HepG2 (cell line): Measurements from ENCODE around the gene DCAF6. TPM values are rescaled to one million over a fixed set of nuclear protein-coding genes. Genes with fewer than 3 reads are reported as not detected.
A peak's percentile ranks its signal among the peaks of the same experiment; 100 is the strongest.

Experiments
- ATF1 ChIP-seq: IDR thresholded peaks from 2 replicates; pipeline ENCODE4 v1.6.1; 2016; ENCODE audit warnings: mild to moderate bottlenecking, control low read depth
- DZIP1 ChIP-seq: sonication (generic); formaldehyde crosslinking; IDR thresholded peaks from 2 replicates; pipeline ENCODE4 v1.5.0; 2020; ENCODE audit warnings: mild to moderate bottlenecking, missing genetic modification reagents
- EZH2 ChIP-seq: conservative IDR thresholded peaks from 2 replicates; pipeline ENCODE4 v1.6.1; 2012; ENCODE audit warnings: mild to moderate bottlenecking, low read depth, low read length, moderate library complexity
- HNRNPH1 ChIP-seq: fragments of 200-400 bp; formaldehyde crosslinking; optimal IDR thresholded peaks from 2 replicates; pipeline ENCODE3; 2017; ENCODE audit warnings: mild to moderate bottlenecking, low read depth, low read length
- IKZF5 ChIP-seq: IDR thresholded peaks from 2 replicates; pipeline ENCODE4 v1.6.1; 2018; ENCODE audit warnings: missing genetic modification reagents, mild to moderate bottlenecking, missing compliant biosample characterization
- IRF1 ChIP-seq: sonication (generic); formaldehyde crosslinking; IDR thresholded peaks from 2 replicates; pipeline ENCODE4 v1.4.0; 2020; ENCODE audit warnings: low read depth, mild to moderate bottlenecking, missing genetic modification reagents
- IRF2 ChIP-seq: IDR thresholded peaks from 2 replicates; pipeline ENCODE4 v1.6.1; 2018; ENCODE audit warnings: missing genetic modification reagents, missing compliant biosample characterization
- KAT7 ChIP-seq: IDR thresholded peaks from 2 replicates; pipeline ENCODE4 v1.6.1; 2018; ENCODE audit warnings: borderline replicate concordance, missing compliant biosample characterization
- KDM1A ChIP-seq: IDR thresholded peaks from 2 replicates; pipeline ENCODE4 v1.6.1; 2016; ENCODE audit warnings: missing compliant biosample characterization
- KLF6 ChIP-seq: IDR thresholded peaks from 2 replicates; pipeline ENCODE4 v1.8.0; 2016; ENCODE audit warnings: missing biosample characterization, missing genetic modification reagents
- MZF1 ChIP-seq: sonication (generic); formaldehyde crosslinking; IDR thresholded peaks from 2 replicates; pipeline ENCODE4 v1.8.1; 2023; ENCODE audit warnings: mild to moderate bottlenecking, missing genetic modification reagents, borderline replicate concordance
- ZBTB49 ChIP-seq: sonication (generic); formaldehyde crosslinking; IDR thresholded peaks from 2 replicates; pipeline ENCODE4 v1.4.0; 2020; ENCODE audit warnings: missing genetic modification reagents, borderline replicate concordance
- ZFP82 ChIP-seq: sonication (generic); formaldehyde crosslinking; IDR thresholded peaks from 2 replicates; pipeline ENCODE4 v1.5.1; 2020; ENCODE audit warnings: mild to moderate bottlenecking, missing genetic modification reagents, borderline replicate concordance
- ZHX1 ChIP-seq: sonication (generic); formaldehyde crosslinking; IDR thresholded peaks from 2 replicates; pipeline ENCODE4 v1.8.1; 2022; ENCODE audit warnings: low read depth, mild to moderate bottlenecking, missing genetic modification reagents
- ZNF441 ChIP-seq: sonication (generic); formaldehyde crosslinking; IDR thresholded peaks from 2 replicates; pipeline ENCODE4 v1.7.0; 2021; ENCODE audit warnings: missing genetic modification reagents, borderline replicate concordance
- ZNF496 ChIP-seq: sonication (generic); formaldehyde crosslinking; IDR thresholded peaks from 2 replicates; pipeline ENCODE4 v1.8.1; 2023; ENCODE audit warnings: mild to moderate bottlenecking, moderate library complexity, missing genetic modification reagents; ENCODE audit not compliant: insufficient replicate concordance
- ZNF562 ChIP-seq: sonication (generic); formaldehyde crosslinking; IDR thresholded peaks from 2 replicates; pipeline ENCODE4 v1.8.0; 2022; ENCODE audit warnings: missing genetic modification reagents, borderline replicate concordance
- ZNF576 ChIP-seq: sonication (generic); formaldehyde crosslinking; IDR thresholded peaks from 2 replicates; pipeline ENCODE4 v1.4.0; 2020; ENCODE audit warnings: mild to moderate bottlenecking, missing genetic modification reagents
- ZNF75D ChIP-seq: sonication (generic); formaldehyde crosslinking; IDR thresholded peaks from 2 replicates; pipeline ENCODE4 v1.8.1; 2023; ENCODE audit warnings: missing genetic modification reagents, mild to moderate bottlenecking, borderline replicate concordance
- ZNF841 ChIP-seq: sonication (generic); formaldehyde crosslinking; IDR thresholded peaks from 2 replicates; pipeline ENCODE4 v1.8.1; 2023; ENCODE audit warnings: missing genetic modification reagents, borderline replicate concordance
- polyA plus RNA-seq, 8 experiments: library from polyadenylated mRNA; depleted of rRNA in 3 of 8; stranded (reverse) in 7 of 8; unstranded in 1 of 8; fragments of >200 nt; fragmentation: Illumina TruSeq in 4 of 8; extraction: Trizol in 4 of 8; gene quantifications; 2 replicates each; pipeline versions ENCODE4 v1.2.1 to v1.2.3, GENCODE V29; 2011 to 2016; ENCODE audit warnings: low read depth in 4 of 8, missing spikeins in 1 of 8, mixed read lengths in 1 of 8; ENCODE audit not compliant: insufficient read depth in 1 of 8
- total RNA-seq, 5 experiments: library from RNA; depleted of rRNA; stranded (reverse); fragments of >200 nt; fragmentation: Illumina TruSeq; extraction: Trizol; gene quantifications; 2 replicates each; pipeline ENCODE4 v1.2.3, GENCODE V29; 2016; ENCODE audit warnings: low read depth in 1 of 5

DCAF6 gene
- total and polyA plus RNA-seq, 2 of the 13 experiments (the other 11 are each of a cell fraction or from before 2014, with no cell fraction given): 24.7 to 33.7 TPM

- TF ChIP-seq ZHX1 (CRISPR knock-in tag) (no peak), IRF2 (no peak), DZIP1 (CRISPR knock-in tag) (no peak), ZNF576 (CRISPR knock-in tag) (no peak), ZFP82 (CRISPR knock-in tag) (no peak), ZNF841 (CRISPR knock-in tag) (no peak), ATF1 (CRISPR knock-in tag) (no peak), KLF6 (CRISPR knock-in tag) (no peak), ZNF562 (CRISPR knock-in tag) (no peak), IKZF5 (CRISPR knock-in tag) (peak; percentile 48; the same call in 1 of the 2 replicates), ZBTB49 (CRISPR knock-in tag) (no peak), IRF1 (CRISPR knock-in tag) (no peak), ZNF75D (CRISPR knock-in tag) (no peak), ZNF496 (CRISPR knock-in tag) (no peak), KAT7 (CRISPR knock-in tag) (no peak), EZH2 (no peak), KDM1A (CRISPR knock-in tag) (no peak), ZNF441 (no peak), MZF1 (CRISPR knock-in tag) (no peak), HNRNPH1 (no peak)
Observed at GRCh38 chr1:167913895-167914496, 22.5 kb upstream of the DCAF6 start, which contains the start of gene ADCY10 (continued).
